ENCODE measurements around the gene MEIOSIN. TPM values are rescaled to one million over a fixed set of nuclear protein-coding genes. Genes with fewer than 3 reads are reported as not detected.
"Not testable (repeated sequence)": the region's sequence is repeated elsewhere in the genome, so short reads cannot be mapped to it uniquely, and the experiment has no call there.

Gene MEIOSIN
- total RNA-seq, 2 experiments from 2014 or later: not detected

DNA sequence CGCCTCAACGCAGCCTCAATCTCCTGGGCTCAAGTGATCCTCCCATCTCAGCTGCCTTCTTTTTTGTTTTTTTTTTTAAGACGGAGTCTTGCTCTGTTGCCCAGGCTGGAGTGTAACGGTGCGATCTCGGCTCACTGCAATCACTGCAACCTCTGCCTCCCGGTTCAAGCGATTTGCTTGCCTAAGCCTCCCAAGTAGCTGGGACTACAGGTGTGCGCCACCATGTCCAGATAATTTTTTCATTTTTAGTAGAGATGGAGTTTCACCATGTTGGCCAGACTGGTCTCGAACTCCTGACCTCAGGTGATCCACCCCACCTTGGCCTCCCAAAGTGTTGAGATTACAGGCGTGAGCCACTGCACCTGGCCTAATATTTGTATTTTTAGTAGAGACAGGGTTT is 13.2 kb upstream of the MEIOSIN start:
- H3K27me3 Mint-ChIP-seq; H3K27ac Mint-ChIP-seq; H3K4me3 Mint-ChIP-seq; DNase-seq; intact Hi-C loops (cut with DNase I, micrococcal nuclease); POLR2A ChIA-PET; H3K9me3 Mint-ChIP-seq (ENCODE audit: low read depth); ATAC-seq: not testable (repeated sequence)
- CTCF ChIA-PET: interaction anchor here (0.7 to 1.5 kb wide), 3 partner anchors 10 to 535 kb away, joined by 4 to 5 read pairs (median 5); partner anchors contain the start of gene FBXO46
- peaks cover 45% of the 10 kb centered on the region for H3K4me1 Mint-ChIP-seq
- peaks cover 35% of the 10 kb centered on the region for H3K36me3 Mint-ChIP-seq (ENCODE audit: low read depth)

- H3K27ac Mint-ChIP-seq; POLR2A ChIA-PET; ATAC-seq; intact Hi-C loops (cut with DNase I, micrococcal nuclease); H3K9me3 Mint-ChIP-seq (ENCODE audit: low read depth); H3K27me3 Mint-ChIP-seq; DNase-seq; H3K4me3 Mint-ChIP-seq: not testable (repeated sequence)
- peaks cover 41% of the 10 kb centered on the region for H3K4me1 Mint-ChIP-seq
- CTCF ChIA-PET: interaction anchor here (2.6 kb wide), 1 partner anchor 12 kb away, joined by 24 read pairs; no protein-coding TSS in a partner anchor
- peaks cover 14% of the 10 kb centered on the region for H3K36me3 Mint-ChIP-seq (ENCODE audit: low read depth)
Observed at GRCh38 chr19:45728683-45729082, 4.6 kb upstream of the MEIOSIN start.

DNA sequence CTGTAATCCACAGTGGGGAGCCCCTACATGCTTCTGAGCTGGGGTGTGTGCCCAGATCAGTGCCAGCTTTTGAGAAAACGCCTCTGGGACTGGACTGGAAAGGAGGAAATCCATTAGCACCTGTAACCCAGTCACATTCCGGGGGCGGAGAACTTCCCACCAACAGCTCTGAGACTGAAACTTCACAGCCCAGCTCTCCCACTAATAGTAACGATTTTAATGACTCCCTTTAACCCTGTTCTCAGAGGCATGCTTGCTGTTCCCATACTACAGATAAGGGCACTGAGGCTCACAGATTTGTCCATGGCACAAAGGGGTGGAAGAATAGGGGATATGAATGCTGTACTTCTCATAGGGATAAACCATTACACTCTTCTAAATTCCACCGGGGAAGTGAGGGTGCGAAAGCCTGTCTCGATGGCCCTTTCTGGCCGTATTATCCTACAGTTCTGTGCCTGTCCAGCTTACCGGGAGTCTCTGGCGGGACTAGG is 3.4 kb upstream of the MEIOSIN start:
- DNase-seq (peak; percentile 47), ATAC-seq (no peak)
- POLR2A ChIA-PET: interaction anchor here (0.6 to 1.7 kb wide), 3 partner anchors 12 to 41 kb away, joined by 5 to 6 read pairs (median 5); no protein-coding TSS in a partner anchor
- Mint-ChIP-seq H3K27me3 (no peaks in the 10 kb centered on the region), H3K27ac (peak overlapping the region; percentile 90), H3K9me3 (ENCODE audit: low read depth) (no peaks in the 10 kb centered on the region), H3K4me3 (peak overlapping the region; percentile 88), H3K36me3 (ENCODE audit: low read depth) (peaks cover 11% of the 10 kb centered on the region), H3K4me1 (peaks cover 36% of the 10 kb centered on the region)
- intact Hi-C loops (cut with DNase I, micrococcal nuclease): loop anchor here (1.0 to 2.0 kb wide), 10 partner anchors 13 to 265 kb away; partner anchors contain the start of genes QPCTL (in 2 of the 2), CCDC61 (in 1 of the 2), DMWD (in 1 of the 2) and IRF2BP1 (in 1 of the 2)
- CTCF ChIA-PET: interaction anchor here (0.6 to 2.6 kb wide), 5 partner anchors 10 to 276 kb away, joined by 3 to 24 read pairs (median 8); partner anchors contain the start of gene SIX5

GRCh38 chr19:45730368-45731288 is 2.6 kb upstream of the MEIOSIN start, which contains the start of gene FBXO46:
TSS of gene FBXO46 (minus strand) at chr19:45730896. CDS start at chr19:45713495, 17,401 bp downstream.
- peak within 1 kb of the TSS; percentile 90 for H3K27ac Mint-ChIP-seq

DNA sequence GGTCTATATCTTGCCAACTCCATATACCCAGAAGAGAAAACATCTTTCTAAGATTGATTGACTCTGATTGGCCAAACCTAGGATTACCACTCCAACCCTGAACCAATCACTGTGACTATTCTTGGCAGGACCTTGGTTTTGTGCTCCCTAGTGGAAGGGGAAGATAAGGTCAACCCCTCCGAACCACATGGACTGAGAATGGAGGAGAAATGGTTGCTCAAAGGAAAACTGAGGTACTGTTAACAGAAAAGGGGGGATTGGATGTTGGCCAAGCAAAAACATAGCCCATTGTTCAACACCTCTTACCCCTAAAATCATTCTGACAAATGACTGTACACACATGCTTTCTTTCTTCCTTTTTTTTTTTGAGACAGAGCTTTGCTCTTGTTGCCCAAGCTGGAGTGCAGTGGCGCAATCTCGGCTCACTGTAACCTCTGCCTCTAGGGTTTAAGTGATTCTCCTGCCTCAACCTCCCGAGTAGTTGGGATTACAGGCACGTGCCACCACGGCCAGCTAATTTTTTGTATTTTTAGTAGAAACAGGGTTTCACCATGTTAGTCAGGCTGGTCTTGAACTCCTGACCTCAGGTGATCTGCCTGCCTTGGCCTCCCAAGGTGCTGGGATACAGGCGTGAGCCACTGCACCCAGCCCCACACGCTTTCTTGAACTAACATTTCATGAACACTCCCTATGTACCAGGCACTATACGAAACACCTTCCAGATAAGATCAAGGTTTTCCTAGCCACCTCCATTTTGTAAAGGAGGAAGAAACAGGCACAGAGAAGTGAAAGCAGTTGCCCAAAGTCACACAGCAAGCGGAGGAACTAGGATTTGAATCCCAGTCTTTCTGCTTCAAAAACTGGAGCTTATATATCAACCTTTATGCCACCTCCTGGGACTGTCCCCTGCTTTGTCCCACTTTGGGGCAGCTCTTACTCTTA is 6.5 kb downstream of the MEIOSIN start:
- CTCF ChIA-PET: interaction anchor here (1.5 kb wide), 1 partner anchor 9 kb away, joined by 8 read pairs; the partner anchor contains the start of gene FBXO46
- Mint-ChIP-seq H3K36me3 (ENCODE audit: low read depth) (no peaks in the 10 kb centered on the region), H3K27ac (no peak overlapping the region), H3K9me3 (ENCODE audit: low read depth) (no peaks in the 10 kb centered on the region), H3K27me3 (peaks cover 4% of the 10 kb centered on the region), H3K4me1 (no peaks in the 10 kb centered on the region), H3K4me3 (no peak overlapping the region)
- DNase-seq (no peak), ATAC-seq (no peak)
- POLR2A ChIA-PET: no interaction called here
- intact Hi-C loops (cut with DNase I, micrococcal nuclease): no loop called here

More at GRCh38 chr19:45730368-45731288, 2.6 kb upstream of the MEIOSIN start, which contains the start of gene FBXO46:
- intact Hi-C loops (cut with DNase I, micrococcal nuclease): loop anchor here (1.0 to 2.0 kb wide), 11 partner anchors 13 to 265 kb away; partner anchors contain the start of genes QPCTL (in 2 of the 2), CCDC61 (in 1 of the 2), DMWD (in 1 of the 2) and IRF2BP1 (in 1 of the 2)
- ChIA-PET POLR2A (interaction anchor here (0.5 to 1.7 kb wide), 4 partner anchors 13 to 806 kb away, joined by 3 to 6 read pairs (median 4); no protein-coding TSS in a partner anchor), CTCF (interaction anchor here (0.6 to 2.6 kb wide), 10 partner anchors 10 to 118 kb away, joined by 3 to 24 read pairs (median 4); partner anchors contain the start of genes QPCTL and SIX5)
- Mint-ChIP-seq H3K36me3 (ENCODE audit: low read depth) (peaks cover 11% of the 10 kb centered on the region), H3K4me1 (peaks cover 35% of the 10 kb centered on the region), H3K4me3 (peak within 1 kb of the TSS; percentile 88), H3K27me3 (no peaks in the 10 kb centered on the region), H3K9me3 (ENCODE audit: low read depth) (no peaks in the 10 kb centered on the region)
- DNase-seq (peak; percentile 97), ATAC-seq (peak; percentile 99)

DNA sequence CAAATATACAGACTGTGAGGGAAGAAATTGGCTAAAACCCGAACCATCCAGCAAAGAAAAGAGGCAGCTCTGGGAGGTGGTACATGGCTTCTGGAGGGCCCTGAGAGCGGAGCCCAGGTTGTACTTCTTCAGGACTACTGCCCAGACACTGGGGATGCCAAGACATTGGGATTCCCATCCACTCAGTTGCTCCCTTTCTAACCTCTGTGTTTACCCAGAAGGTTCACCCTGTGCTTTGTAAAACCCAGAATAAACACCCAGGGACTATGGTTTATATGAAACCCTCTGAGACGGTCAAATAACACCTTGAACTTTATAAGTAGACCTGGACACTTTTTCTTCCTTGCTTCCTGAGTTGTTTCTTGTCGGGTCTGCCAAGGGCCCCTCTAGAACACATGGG is 9.7 kb downstream of the MEIOSIN start:
- DNase-seq (no peak), ATAC-seq (no peak)
- ChIA-PET CTCF (interaction anchor here (0.9 to 1.6 kb wide), 2 partner anchors 26 to 120 kb away, joined by 3 to 5 read pairs; partner anchors contain the start of gene SIX5), POLR2A (no interaction called here)
- Mint-ChIP-seq H3K4me1 (no peaks in the 10 kb centered on the region), H3K4me3 (no peak overlapping the region), H3K36me3 (ENCODE audit: low read depth) (no peaks in the 10 kb centered on the region), H3K27ac (no peak overlapping the region), H3K9me3 (ENCODE audit: low read depth) (no peaks in the 10 kb centered on the region), H3K27me3 (peaks cover 10% of the 10 kb centered on the region)
- intact Hi-C loops (cut with DNase I, micrococcal nuclease): no loop called here

GRCh38 chr19:45745606-45746005 is 12.4 kb downstream of the MEIOSIN start:
- Mint-ChIP-seq H3K4me1 (no peaks in the 10 kb centered on the region), H3K27me3 (peaks cover 8% of the 10 kb centered on the region), H3K9me3 (ENCODE audit: low read depth) (no peaks in the 10 kb centered on the region), H3K27ac (no peak overlapping the region), H3K4me3 (no peak overlapping the region), H3K36me3 (ENCODE audit: low read depth) (no peaks in the 10 kb centered on the region)
- DNase-seq (no peak), ATAC-seq (no peak)
- CTCF ChIA-PET: interaction anchor here (0.6 to 0.7 kb wide), 2 partner anchors 216 to 265 kb away, joined by 3 to 4 read pairs; no protein-coding TSS in a partner anchor
- POLR2A ChIA-PET: no interaction called here
- intact Hi-C loops (cut with DNase I, micrococcal nuclease): no loop called here

DNA sequence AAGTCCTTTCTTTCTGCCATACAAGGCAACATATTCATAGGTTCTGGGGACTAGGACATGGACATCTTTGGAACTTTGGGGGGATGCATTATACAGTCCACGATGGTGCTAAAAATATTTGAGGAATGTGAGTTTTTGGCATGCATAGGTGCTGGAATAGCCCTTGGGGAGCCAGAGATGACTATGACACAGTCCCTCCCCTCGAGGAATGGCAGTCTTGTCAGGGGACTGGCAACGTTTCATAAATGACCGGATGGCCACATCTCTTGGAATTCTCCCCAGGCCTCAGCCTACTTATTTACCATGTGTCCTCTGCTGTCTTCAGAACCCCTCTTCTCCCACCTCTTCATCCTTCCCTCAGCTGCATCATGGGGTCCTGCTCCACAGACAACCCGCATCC is 13.6 kb downstream of the MEIOSIN start:
- Mint-ChIP-seq H3K4me3 (no peak overlapping the region), H3K27ac (no peak overlapping the region), H3K27me3 (peaks cover 8% of the 10 kb centered on the region), H3K9me3 (ENCODE audit: low read depth) (no peaks in the 10 kb centered on the region), H3K4me1 (no peaks in the 10 kb centered on the region), H3K36me3 (ENCODE audit: low read depth) (no peaks in the 10 kb centered on the region)
- intact Hi-C loops (cut with DNase I, micrococcal nuclease): no loop called here
- no peak for DNase-seq
- no peak for ATAC-seq
- ChIA-PET POLR2A (no interaction called here), CTCF (interaction anchor here (0.7 kb wide), 1 partner anchor 445 kb away, joined by 3 read pairs; no protein-coding TSS in a partner anchor)

DNA sequence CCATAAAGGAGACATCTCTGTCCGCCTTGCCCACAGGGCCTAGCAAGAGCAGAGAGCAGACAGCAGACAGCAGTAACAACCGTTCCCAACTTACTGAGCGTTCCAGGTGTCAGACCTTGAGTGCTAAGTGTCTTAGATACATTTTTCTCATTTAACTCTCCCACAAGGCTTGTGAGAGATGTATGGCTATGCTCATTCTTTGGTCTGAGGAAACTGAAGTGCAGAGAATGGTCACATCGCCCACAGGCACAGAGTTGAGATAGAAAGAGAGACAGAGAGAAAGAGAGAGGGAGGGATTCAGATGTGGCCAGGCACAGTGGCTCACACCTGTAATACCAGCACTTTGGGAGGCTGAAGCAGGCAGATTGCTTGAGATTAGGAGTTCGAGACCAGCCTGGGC is 14.3 kb downstream of the MEIOSIN start:
- no peak overlapping the region for H3K4me3 Mint-ChIP-seq
- ChIA-PET POLR2A (no interaction called here), CTCF (interaction anchor here (0.7 kb wide), 1 partner anchor 444 kb away, joined by 3 read pairs; no protein-coding TSS in a partner anchor)
- no peak for ATAC-seq
- H3K9me3 Mint-ChIP-seq (ENCODE audit: low read depth): no peaks in the 10 kb centered on the region
- intact Hi-C loops (cut with DNase I, micrococcal nuclease): no loop called here
- H3K27me3 Mint-ChIP-seq: peaks cover 8% of the 10 kb centered on the region
- H3K36me3 Mint-ChIP-seq (ENCODE audit: low read depth): no peaks in the 10 kb centered on the region
- no peaks in the 10 kb centered on the region for H3K4me1 Mint-ChIP-seq
- H3K27ac Mint-ChIP-seq: no peak overlapping the region
- no peak for DNase-seq

DNA sequence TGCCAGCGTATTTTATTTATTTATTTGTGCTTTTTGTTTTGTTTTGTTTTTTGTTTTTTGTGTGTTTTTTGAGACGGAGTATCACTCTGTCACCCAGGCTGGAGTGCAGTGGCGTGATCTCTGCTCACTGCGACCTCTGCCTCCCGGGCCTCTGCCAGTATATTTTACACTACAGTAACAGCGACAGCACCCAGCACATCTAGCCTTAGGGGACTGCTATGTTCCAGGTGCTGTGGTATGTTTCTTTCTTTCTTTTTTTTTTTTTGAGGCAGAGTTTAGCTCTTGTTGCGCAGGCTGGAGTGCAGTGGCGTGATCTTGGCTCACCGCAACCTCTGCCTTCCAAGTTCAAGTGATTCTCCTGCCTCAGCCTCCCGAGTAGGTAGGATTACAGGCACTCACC is 18.2 kb downstream of the MEIOSIN start:
- H3K36me3 Mint-ChIP-seq (ENCODE audit: low read depth); DNase-seq; H3K4me1 Mint-ChIP-seq; POLR2A ChIA-PET; H3K4me3 Mint-ChIP-seq; intact Hi-C loops (cut with DNase I, micrococcal nuclease); H3K9me3 Mint-ChIP-seq (ENCODE audit: low read depth); ATAC-seq; H3K27me3 Mint-ChIP-seq; H3K27ac Mint-ChIP-seq: not testable (repeated sequence)
- CTCF ChIA-PET: interaction anchor here (1.0 to 1.3 kb wide), 3 partner anchors 15 to 736 kb away, joined by 3 to 5 read pairs (median 3); partner anchors contain the start of gene QPCTL
